GM18502 (cell line): ENCODE measurements around the gene DNAH17.

ENCODE experiments used
- ATAC-seq: cut with Tn5 transposase; IDR thresholded peaks from one replicate; pipeline ENCODE4 v1.9.1; 2021; ENCODE audit warnings: mild to moderate bottlenecking; ENCODE audit not compliant: unreplicated experiment, poor library complexity

The DNAH17 gene

DNA sequence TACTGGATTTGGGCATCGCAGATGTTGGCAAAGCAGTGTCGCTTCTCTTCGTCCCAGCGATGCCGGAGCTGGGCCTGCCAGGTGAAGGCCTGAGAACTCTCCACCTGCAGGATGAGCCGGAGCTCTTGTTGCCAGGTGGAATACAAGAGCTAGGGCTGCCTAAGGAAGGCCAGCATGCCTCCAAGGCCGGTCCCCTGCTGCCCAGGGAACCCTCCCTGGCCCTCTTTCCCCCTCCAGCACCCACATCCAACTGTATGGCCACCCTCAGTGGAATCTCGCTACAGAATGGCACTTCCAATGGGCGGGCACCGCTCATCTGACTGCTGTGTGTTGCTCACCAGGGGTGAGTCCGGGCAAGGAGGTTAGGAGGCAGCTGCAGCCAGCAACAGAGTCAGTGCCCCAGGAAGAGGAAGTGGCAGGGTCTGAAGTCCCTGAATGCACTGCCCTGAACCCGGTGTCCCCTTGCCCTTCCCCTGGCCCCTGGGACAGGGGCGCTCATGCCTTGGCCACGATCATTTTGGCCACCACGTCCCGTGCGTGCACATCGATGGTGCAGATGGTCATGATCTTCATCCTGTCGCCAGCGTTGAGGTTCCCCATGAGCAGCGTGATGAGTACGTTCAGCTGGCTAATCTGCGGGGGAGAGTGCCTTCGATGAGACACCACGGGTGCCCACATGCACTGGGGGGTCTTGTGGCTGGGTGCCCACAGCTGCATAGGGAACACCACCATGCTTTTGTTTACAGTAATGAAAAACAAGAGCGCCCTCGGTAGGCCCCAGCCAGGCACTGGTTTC is 75.8 kb downstream of the DNAH17 start:
- no peak for ATAC-seq

- no peak for ATAC-seq
Observed at GRCh38 chr17:78500806-78501205, 76.4 kb downstream of the DNAH17 start.

DNA sequence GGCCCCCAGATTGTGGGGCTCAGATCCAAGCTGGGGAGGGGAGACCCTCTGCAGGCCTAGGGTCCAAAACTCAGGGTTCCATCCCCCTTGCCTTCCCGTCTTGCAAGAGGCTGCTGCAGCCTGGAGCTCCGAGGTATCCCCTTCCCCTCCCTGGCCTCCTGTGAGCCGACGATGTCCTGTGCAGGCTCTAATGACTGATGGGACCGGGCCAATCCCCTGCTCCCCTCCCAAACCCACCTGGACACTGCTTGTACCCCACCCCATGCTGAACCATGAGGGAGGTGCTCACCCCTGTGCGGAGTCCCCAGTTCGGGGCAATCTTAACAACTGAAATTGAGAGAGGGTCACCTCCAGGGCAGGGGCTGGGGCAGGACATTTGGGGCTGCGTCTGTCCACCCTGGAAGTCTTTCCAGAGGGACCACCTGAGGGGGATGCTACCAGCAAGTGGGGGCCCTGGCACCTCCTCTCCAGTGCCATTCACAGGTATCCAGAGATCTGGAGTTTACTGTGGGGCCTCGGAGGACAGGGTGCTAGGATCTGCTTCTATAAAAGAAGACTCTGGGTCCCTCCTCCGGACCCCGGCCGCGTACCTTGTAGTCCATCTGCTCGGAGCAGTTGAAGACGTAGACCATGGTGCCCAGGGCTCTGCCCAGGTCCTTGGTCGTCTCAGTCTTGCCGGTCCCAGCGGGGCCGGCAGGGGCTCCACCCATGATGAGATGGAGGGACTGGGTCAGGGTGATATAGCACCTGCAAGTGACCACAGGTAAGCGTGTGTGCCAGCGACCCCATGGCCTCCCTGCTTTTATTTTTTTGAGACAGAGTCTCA is 77.3 kb downstream of the DNAH17 start:
- ATAC-seq: no peak

GRCh38 chr17:78498848-78499247 is 78.3 kb downstream of the DNAH17 start:
- ATAC-seq: no peak

- ATAC-seq: no peak
Observed at GRCh38 chr17:78497115-78497540, 80.1 kb downstream of the DNAH17 start.

DNA sequence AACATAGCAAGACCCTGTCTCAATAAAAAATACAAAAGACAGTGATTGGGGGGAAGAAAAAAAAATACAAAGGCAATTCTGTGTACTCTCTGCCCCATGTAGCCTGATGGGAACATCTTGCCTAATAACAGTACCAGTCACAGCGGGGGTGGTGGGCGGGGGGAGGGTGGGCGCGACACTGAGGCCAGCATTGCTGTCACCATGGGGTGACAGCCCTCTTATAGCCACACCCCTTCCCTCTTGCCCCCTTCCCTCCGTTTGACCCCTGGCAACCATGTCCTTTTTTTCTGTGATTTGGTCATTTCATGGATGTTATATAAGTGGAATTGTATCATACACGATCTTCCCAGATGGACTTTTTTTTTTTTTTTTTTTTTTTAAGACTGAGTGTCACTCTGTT is 80.9 kb downstream of the DNAH17 start:
- no peak for ATAC-seq

GRCh38 chr17:78495634-78496033 is 81.6 kb downstream of the DNAH17 start:
- no peak for ATAC-seq

DNA sequence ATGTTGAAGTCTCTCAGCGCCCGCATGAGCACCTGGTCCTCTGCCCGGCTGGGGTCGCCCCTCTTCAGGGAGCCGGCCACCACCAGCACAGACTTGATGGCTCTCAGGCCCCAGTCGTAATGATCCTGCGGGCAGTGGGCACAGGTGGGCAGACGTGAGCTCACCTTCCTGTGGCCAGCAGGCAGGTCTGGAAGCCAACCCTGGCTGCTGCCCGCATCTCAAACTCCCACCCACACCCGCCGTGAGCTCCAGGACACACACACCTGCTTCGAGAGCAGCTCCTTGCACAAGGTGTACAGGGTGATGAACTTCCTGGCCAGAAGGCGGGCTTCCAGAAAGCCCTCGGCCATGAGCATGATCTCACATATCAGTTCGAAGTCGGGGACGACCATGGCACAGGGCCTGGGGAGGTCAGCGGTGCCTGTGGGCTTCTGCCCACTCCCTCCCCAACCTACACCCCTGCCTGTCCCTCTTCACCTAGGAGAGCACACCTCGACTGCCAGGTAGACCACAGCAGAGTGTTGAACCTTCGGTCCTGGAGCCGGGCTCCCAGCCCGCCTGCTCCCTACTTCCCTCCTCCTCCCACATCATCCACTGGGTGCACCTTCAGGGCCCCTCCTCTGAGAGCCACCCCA is 82.4 kb downstream of the DNAH17 start:
- ATAC-seq: no peak

DNA sequence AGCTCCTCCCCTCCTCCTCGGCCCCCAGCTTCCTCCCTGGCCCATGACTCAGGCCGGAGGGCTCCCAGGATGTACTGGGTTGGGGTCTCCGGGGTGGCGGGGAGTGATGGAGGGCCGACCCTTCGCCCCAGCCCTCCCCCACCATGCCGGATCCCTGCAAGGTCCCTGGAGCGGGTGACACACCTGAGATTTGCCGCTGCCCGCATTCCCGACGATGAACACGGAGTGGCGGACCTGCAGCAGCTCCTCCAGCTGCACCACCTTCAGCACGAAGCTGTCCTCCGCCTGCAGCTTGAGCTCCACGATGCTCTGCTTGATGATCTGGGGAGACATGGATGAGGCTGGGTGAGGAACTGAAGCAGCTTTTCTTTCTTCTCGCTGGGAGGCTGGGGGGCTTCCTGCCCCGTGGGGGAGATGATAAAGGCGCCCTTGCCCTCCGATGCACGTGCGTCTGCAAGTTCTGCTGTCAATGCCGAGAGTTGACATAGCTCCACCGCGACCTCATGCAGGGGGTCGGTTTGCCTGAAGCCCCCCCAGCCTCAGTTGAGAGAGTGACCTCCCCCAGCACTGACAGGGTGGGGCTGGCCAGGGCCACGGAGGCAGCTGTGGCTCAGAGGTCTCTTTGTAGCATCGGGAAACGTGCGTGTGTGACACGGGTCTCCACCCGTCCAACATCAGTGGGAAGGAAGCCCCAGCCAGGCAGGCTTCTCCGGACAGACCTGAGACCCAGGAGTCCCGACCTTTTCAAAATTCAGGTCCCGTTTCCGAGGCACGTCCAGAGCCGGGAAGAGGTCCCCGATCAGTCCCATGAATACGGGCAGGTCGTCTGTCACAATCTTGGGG is 83.1 kb downstream of the DNAH17 start:
- ATAC-seq: no peak

DNA sequence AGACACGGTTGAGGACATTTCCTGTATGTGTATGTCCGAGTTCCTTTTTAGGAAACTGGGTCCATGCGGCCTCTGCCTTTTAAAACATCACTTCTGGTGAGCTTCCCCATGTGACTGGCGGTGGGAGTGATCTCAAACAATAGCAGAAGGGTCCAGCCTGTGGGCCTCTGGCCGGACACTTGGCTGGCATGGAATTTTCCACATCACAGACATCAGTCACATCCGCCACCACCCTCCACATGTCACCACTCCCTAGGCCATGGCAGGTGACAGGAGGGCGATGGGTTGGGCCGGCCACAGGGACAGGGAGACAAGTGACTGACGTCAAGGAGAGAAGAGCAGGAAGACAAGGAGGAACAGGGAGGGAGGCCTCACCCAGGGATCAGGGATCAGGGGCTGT is 83.7 kb downstream of the DNAH17 start:
- ATAC-seq: no peak

DNA sequence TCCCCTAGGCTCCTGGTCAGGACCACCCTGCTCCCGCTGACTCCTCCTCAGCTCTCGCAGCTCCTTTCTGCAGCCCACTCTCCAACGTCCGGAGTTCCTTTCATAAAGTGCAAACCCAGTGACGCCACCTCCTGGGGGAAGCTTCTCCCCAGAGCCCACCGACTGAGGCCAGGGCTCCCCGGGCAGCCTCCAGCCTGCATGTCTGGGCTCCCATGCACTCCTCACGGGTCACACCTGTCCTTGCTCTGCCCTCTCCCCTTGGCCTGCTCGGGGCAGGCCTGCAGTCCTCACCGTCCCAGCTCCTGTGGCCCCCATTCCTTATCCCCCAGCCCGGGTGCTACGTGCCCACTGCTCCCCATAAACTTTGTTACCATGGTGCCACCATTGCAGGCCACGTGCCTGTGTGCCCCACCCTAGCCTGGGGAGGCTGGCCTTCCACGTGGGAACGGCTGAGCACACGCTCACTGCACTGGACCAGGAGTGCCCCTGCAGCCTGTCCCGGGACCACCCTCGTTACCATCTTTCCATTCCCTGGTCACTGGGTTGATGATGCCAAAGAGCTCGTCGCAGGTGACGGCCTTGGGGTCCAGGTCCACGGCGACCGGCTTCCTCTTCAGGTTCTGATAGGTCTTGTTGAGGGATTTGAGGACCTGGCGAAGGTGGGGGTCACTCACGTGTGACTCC is 84.9 kb downstream of the DNAH17 start:
- ATAC-seq: no peak

DNA sequence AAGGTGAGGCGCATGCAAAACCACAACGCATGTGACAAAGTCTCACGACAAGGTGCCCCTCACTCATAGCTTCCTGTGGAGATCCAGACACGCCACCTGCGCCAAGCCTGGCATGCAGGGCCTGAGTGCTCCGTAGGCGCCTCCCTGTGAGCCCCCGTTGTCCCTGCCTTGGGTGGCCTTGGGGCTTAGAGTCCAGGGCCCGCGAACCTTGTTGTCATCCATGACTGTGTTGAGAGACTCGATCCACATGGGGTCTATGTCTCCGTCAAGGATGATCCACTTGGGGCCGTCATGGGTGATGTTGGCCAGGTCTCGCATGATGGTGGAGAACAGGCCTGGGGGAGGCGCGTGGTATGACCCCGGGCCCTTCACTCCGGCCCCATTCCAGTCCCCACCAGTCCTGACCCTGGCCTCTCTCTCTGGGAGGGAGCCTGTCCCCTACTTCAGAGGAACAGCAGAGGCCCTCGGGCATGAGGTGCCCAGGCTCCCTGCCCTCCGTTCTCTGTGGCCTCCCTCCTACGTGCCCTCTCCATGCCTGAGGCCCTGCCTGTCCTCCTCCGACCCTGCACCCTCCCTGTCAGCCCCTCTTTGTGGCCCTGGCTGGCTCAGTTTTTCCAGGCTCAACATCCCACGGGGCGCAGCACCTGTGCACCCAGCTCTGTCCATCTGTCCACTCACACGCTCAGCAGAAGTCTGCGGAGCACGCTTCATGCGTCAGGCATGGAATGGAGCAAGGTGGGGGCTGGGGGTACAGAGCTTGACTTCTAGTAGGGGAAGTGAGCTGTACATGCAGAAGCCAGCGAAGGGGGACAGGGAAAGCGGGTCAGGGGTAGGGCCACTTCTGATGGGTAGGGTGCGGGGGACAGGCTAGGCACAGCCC is 85.7 kb downstream of the DNAH17 start:
- ATAC-seq: no peak

GRCh38 chr17:78490673-78491072 is 86.5 kb downstream of the DNAH17 start:
- ATAC-seq: no peak

- ATAC-seq: no peak
Observed at GRCh38 chr17:78490156-78490555, 87.0 kb downstream of the DNAH17 start.

GRCh38 chr17:78488867-78489634 is 88.1 kb downstream of the DNAH17 start:
- ATAC-seq: no peak

DNA sequence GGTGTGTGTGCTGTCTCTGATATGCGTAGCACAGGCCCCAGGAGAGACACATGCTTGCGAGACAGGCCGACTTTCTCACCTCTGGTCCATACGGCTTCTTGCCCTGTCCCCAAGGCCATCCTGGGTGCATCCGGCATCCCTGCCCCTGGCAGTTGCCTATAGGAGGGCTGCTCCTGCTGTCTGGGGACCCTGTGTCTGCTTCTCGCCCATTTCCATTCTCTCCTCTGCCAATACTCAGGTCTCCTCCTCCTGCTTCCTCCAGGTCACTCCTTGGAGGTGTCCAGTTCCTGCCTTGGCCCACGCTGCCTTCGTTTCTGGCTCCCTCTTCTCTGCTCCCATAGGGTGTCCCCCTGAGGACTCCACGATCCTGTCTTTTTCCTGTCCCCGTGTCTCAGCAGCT is 89.0 kb downstream of the DNAH17 start:
- no peak for ATAC-seq

- no peak for ATAC-seq
Observed at GRCh38 chr17:78486946-78487680, 90.1 kb downstream of the DNAH17 start.
